Vagina (tissue), 2 donors: ENCODE measurements around the gene BLVRB. TPM values are rescaled to one million over a fixed set of nuclear protein-coding genes. Genes with fewer than 3 reads are reported as not detected.

ENCODE experiments used
- DNase-seq, 2 donors: peaks; one replicate each; pipeline ENCODE4 v3.0.0-alpha.2; 2017; ENCODE audit errors: extremely low spot score in 2 of 2
- H3K27ac ChIP-seq: fragments of 200-600 bp; sonication (generic); one replicate; pipeline ENCODE4 v1.5.1; 2019
- H3K27me3 ChIP-seq: fragments of 200-600 bp; sonication (generic); one replicate; pipeline ENCODE4 v1.5.1; 2019
- H3K36me3 ChIP-seq, 2 donors: fragments of 200-600 bp; sonication (generic); one replicate each; pipeline ENCODE4 v1.5.1; 2017 to 2019
- H3K4me1 ChIP-seq: fragments of 200-600 bp; sonication (generic); one replicate; pipeline ENCODE4 v1.5.1; 2019
- H3K4me3 ChIP-seq, 2 donors: fragments of 200-600 bp; sonication (generic); 1 replicate in 1 of 2; 2 replicates in 1 of 2; pipeline ENCODE4 v1.5.1; 2016 to 2019
- H3K9me3 ChIP-seq: fragments of 200-600 bp; sonication (generic); one replicate; pipeline ENCODE4 v1.5.1; 2019
- CTCF ChIP-seq, 3 experiments: fragments of 450-650 bp in 2 of 3; fragments of 200-600 bp in 1 of 3; sonication (generic) in 1 of 3; IDR thresholded peaks; one replicate each; pipeline ENCODE4 v1.5.1; 2017 to 2019; ENCODE audit warnings: antibody characterized with exemption in 3 of 3, mild to moderate bottlenecking in 2 of 3, moderate library complexity in 2 of 3
- POLR2A ChIP-seq, 2 donors: fragments of 450-650 bp; IDR thresholded peaks; one replicate each; pipeline ENCODE4 v1.6.1; 2017; ENCODE audit warnings: antibody characterized with exemption in 2 of 2, mild to moderate bottlenecking in 2 of 2, moderate library complexity in 2 of 2
- POLR2AphosphoS5 ChIP-seq, 2 donors: sonication (generic); formaldehyde crosslinking; IDR thresholded peaks; one replicate each; pipeline ENCODE4 v1.9.0; 2017; ENCODE audit warnings: antibody characterized with exemption in 2 of 2, mild to moderate bottlenecking in 2 of 2, low read depth in 1 of 2; ENCODE audit not compliant: insufficient read depth in 1 of 2
- intact Hi-C: fragments of 100-400 bp; cut with DNase I; formaldehyde crosslinking; loops from one replicate; pipeline ENCODE4 v1.15.1; 2023
- total RNA-seq: library from RNA; depleted of rRNA; stranded (reverse); fragments of >200 nt; gene quantifications from one replicate; pipeline ENCODE4 v1.2.3, GENCODE V29; 2016

The BLVRB gene
- total RNA-seq, 1 donor from 2014 or later: 357 TPM

GRCh38 chr19:40452016-40452415, 13.5 kb downstream of the BLVRB start:
- Histone ChIP-seq H3K4me3 (no peak overlapping the region), H3K9me3 (no peaks in the 10 kb centered on the region), H3K27ac (no peak overlapping the region), H3K4me1 (no peaks in the 10 kb centered on the region), H3K36me3 (peaks cover 0 to 24% of the 10 kb centered on the region in 2 donors), H3K27me3 (no peaks in the 10 kb centered on the region)
- TF ChIP-seq CTCF (IDR thresholded peaks at IDR 0.05) (no peak), POLR2A (IDR thresholded peaks at IDR 0.05) (no peak), POLR2AphosphoS5 (IDR thresholded peaks at IDR 0.05; ENCODE audit: insufficient read depth in 1 of 2, low read depth in 1 of 2) (no peak)
- intact Hi-C loops: no loop called here
- DNase-seq: no peak

GRCh38 chr19:40450664-40451063, 14.9 kb downstream of the BLVRB start:
- Histone ChIP-seq H3K27ac (no peak overlapping the region), H3K36me3 (peaks cover 0 to 21% of the 10 kb centered on the region in 2 donors), H3K4me1 (no peaks in the 10 kb centered on the region), H3K9me3 (no peaks in the 10 kb centered on the region), H3K27me3 (no peaks in the 10 kb centered on the region), H3K4me3 (no peak overlapping the region)
- TF ChIP-seq CTCF (IDR thresholded peaks at IDR 0.05) (no peak), POLR2A (IDR thresholded peaks at IDR 0.05) (no peak), POLR2AphosphoS5 (IDR thresholded peaks at IDR 0.05; ENCODE audit: insufficient read depth in 1 of 2, low read depth in 1 of 2) (no peak)
- DNase-seq: no peak
- intact Hi-C loops: no loop called here

- no peak overlapping the region for H3K27ac ChIP-seq
- H3K9me3 ChIP-seq: no peaks in the 10 kb centered on the region
- no peak overlapping the region for H3K4me3 ChIP-seq
- peaks cover 0 to 15% of the 10 kb centered on the region in 2 donors for H3K36me3 ChIP-seq
- no peak for DNase-seq
- no peaks in the 10 kb centered on the region for H3K27me3 ChIP-seq
- H3K4me1 ChIP-seq: peaks cover 5% of the 10 kb centered on the region
- intact Hi-C loops: no loop called here
- TF ChIP-seq CTCF (IDR thresholded peaks at IDR 0.05): no peak
- TF ChIP-seq POLR2A (IDR thresholded peaks at IDR 0.05): no peak
- TF ChIP-seq POLR2AphosphoS5 (IDR thresholded peaks at IDR 0.05; ENCODE audit: insufficient read depth in 1 of 2, low read depth in 1 of 2): no peak
Observed at GRCh38 chr19:40449506-40449905, 16.0 kb downstream of the BLVRB start.

GRCh38 chr19:40446263-40446784, 19.2 kb downstream of the BLVRB start:
- peaks cover 19% of the 10 kb centered on the region for H3K4me1 ChIP-seq
- no peak for TF ChIP-seq CTCF (IDR thresholded peaks at IDR 0.05)
- no peak for TF ChIP-seq POLR2AphosphoS5 (IDR thresholded peaks at IDR 0.05; ENCODE audit: insufficient read depth in 1 of 2, low read depth in 1 of 2)
- TF ChIP-seq POLR2A (IDR thresholded peaks at IDR 0.05): no peak
- no peaks in the 10 kb centered on the region for H3K27me3 ChIP-seq
- intact Hi-C loops: no loop called here
- no peaks in the 10 kb centered on the region for H3K9me3 ChIP-seq
- H3K4me3 ChIP-seq: no peak overlapping the region
- DNase-seq: no peak
- peaks cover 0 to 22% of the 10 kb centered on the region in 2 donors for H3K36me3 ChIP-seq
- no peak overlapping the region for H3K27ac ChIP-seq

GRCh38 chr19:40445780-40446262, 19.7 kb downstream of the BLVRB start:
- Histone ChIP-seq H3K27ac (no peak overlapping the region), H3K27me3 (no peaks in the 10 kb centered on the region), H3K4me3 (no peak overlapping the region), H3K9me3 (no peaks in the 10 kb centered on the region), H3K4me1 (peaks cover 24% of the 10 kb centered on the region), H3K36me3 (peaks cover 0 to 27% of the 10 kb centered on the region in 2 donors)
- no peak for DNase-seq
- intact Hi-C loops: no loop called here
- TF ChIP-seq POLR2A (IDR thresholded peaks at IDR 0.05) (no peak), POLR2AphosphoS5 (IDR thresholded peaks at IDR 0.05; ENCODE audit: insufficient read depth in 1 of 2, low read depth in 1 of 2) (peak in 1 of 2 donors; percentile 14)
